Fibroblast of skin of left biceps (primary cell): ENCODE data around the gene CDH4.
A peak's percentile ranks its signal among the peaks of the same experiment; 100 is the strongest.

Source experiments
- DNase-seq, 2 experiments: peaks; one replicate each; pipeline ENCODE4 v3.0.0-alpha.2; 2013; ENCODE audit warnings: low read depth in 2 of 2

CDH4 gene

GRCh38 chr20:61856626-61857413 is 604.8 kb downstream of the CDH4 start:
- DNase-seq = no peak

GRCh38 chr20:61857414-61857775 is 605.3 kb downstream of the CDH4 start:
- no peak for DNase-seq

- DNase-seq = no peak
Measured at GRCh38 chr20:61857884-61858283, 605.8 kb downstream of the CDH4 start.

GRCh38 chr20:61859767-61860166 is 607.7 kb downstream of the CDH4 start:
- DNase-seq = no peak

- no peak for DNase-seq
Measured at GRCh38 chr20:61860260-61860987, 608.4 kb downstream of the CDH4 start.

- no peak for DNase-seq
Measured at GRCh38 chr20:61861054-61861841, 609.2 kb downstream of the CDH4 start.

- DNase-seq = no peak
Measured at GRCh38 chr20:61861858-61862257, 609.8 kb downstream of the CDH4 start.

- DNase-seq = no peak
Measured at GRCh38 chr20:61862881-61863280, 610.8 kb downstream of the CDH4 start.

GRCh38 chr20:61864481-61864880 is 612.4 kb downstream of the CDH4 start:
- DNase-seq = no peak

- no peak for DNase-seq
Measured at GRCh38 chr20:61865353-61865752, 613.3 kb downstream of the CDH4 start.

GRCh38 chr20:61866165-61866564 is 614.1 kb downstream of the CDH4 start:
- no peak for DNase-seq

- DNase-seq = no peak
Measured at GRCh38 chr20:61868006-61868405, 615.9 kb downstream of the CDH4 start.

- DNase-seq = no peak
Measured at GRCh38 chr20:61868466-61869090, 616.5 kb downstream of the CDH4 start.

GRCh38 chr20:61869750-61870507 is 617.9 kb downstream of the CDH4 start:
- no peak for DNase-seq

GRCh38 chr20:61871160-61871559 is 619.1 kb downstream of the CDH4 start:
- no peak for DNase-seq

GRCh38 chr20:61871913-61872312 is 619.9 kb downstream of the CDH4 start:
- no peak for DNase-seq

GRCh38 chr20:61872371-61872900 is 620.4 kb downstream of the CDH4 start:
- DNase-seq = no peak

GRCh38 chr20:61873651-61874420 is 621.8 kb downstream of the CDH4 start:
- no peak for DNase-seq

GRCh38 chr20:61874421-61875068 is 622.5 kb downstream of the CDH4 start:
- DNase-seq = peak in 1 of 2 experiments; percentile 5
